ENCODE data around the gene DSCAML1.

Gene DSCAML1

DNA sequence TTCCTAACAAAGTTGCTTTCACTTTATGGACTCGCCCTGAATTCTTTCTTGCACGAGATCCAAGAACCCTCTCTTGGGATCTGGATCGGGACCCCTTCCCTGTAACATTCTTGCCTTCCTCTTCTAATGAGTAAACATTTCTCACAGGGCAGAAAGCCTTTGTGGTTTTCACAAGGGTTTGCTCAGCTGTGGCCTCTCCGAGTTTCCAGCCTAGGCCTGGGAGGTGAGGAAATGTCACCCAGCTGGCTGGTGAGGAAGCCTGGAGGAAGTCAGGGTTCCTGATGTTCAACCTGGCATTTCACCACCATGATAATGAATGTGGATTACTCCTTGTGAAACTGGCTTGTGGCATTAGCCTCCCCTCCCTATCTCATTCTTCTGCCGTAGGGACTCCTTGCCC is 224.9 kb downstream of the DSCAML1 start:
- Histone ChIP-seq H3K27ac (ENCODE audit: low read depth in 2 of 2, low read length in 2 of 2) (no peak overlapping the region), H3K9ac (ENCODE audit: low read depth in 1 of 2, low read length in 2 of 2) (no peak overlapping the region), H3K36me3 (ENCODE audit: control insufficient read depth in 2 of 2, insufficient read depth in 2 of 2, low read length in 2 of 2) (no peaks in the 10 kb centered on the region), H3K4me1 (ENCODE audit: control insufficient read depth in 2 of 2, insufficient read depth in 2 of 2, low read length in 2 of 2) (no peaks in the 10 kb centered on the region), H3K27me3 (ENCODE audit: control insufficient read depth in 2 of 2, insufficient read depth in 2 of 2, low read length in 2 of 2) (no peaks in the 10 kb centered on the region), H3K9me3 (ENCODE audit: control insufficient read depth in 2 of 2, low read length in 2 of 2) (no peaks in the 10 kb centered on the region), H3K4me3 (ENCODE audit: low read length in 2 of 2) (no peak overlapping the region)

DNA sequence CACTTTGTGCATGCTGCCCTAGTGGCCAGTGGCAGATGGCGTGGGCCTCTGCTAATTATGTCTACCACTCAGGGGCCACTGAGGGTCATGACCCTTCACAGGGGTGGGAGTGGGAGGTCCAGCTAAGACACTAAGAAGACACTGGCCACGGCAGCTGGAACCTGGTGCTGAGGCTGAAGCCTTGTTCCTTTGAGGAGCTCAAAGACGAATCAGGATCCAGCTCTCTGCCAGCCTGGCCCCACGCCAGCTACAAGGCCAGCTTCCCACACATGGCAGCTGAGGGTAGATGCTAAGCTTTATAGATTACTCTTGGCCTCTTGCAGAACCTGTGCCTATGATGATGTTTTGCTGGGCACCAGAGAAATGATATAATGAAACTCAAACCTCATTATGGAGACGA is 226.3 kb downstream of the DSCAML1 start:
- H3K9ac ChIP-seq (ENCODE audit: low read depth in 1 of 2, low read length in 2 of 2) = no peak overlapping the region
- H3K4me3 ChIP-seq (ENCODE audit: low read length in 2 of 2) = no peak overlapping the region
- no peak overlapping the region for H3K27ac ChIP-seq (ENCODE audit: low read depth in 2 of 2, low read length in 2 of 2)

DNA sequence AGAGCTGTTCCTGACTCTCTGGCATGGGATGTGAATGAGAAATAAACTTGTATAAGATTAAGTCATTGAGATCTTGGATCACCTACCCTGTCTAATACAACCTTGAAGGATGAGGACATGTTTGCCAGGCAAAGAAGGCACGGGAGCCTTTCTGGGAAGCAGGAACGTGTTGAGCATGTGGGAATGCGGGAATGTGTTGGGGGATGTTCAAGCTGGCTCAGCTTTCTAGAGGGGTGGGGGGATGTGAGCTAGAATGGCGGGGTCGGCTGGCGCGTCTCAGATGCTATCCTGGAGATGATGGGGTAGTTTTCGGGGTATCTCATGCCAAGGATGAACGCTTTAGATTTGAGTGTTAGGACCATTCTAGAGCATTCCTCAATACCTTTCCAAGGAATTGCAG is 227.1 kb downstream of the DSCAML1 start:
- Histone ChIP-seq H3K4me3 (ENCODE audit: low read length in 2 of 2) (no peak overlapping the region), H3K27ac (ENCODE audit: low read depth in 2 of 2, low read length in 2 of 2) (no peak overlapping the region), H3K27me3 (ENCODE audit: control insufficient read depth in 2 of 2, insufficient read depth in 2 of 2, low read length in 2 of 2) (no peaks in the 10 kb centered on the region), H3K9me3 (ENCODE audit: control insufficient read depth in 2 of 2, low read length in 2 of 2) (no peaks in the 10 kb centered on the region), H3K4me1 (ENCODE audit: control insufficient read depth in 2 of 2, insufficient read depth in 2 of 2, low read length in 2 of 2) (no peaks in the 10 kb centered on the region), H3K9ac (ENCODE audit: low read depth in 1 of 2, low read length in 2 of 2) (no peak overlapping the region), H3K36me3 (ENCODE audit: control insufficient read depth in 2 of 2, insufficient read depth in 2 of 2, low read length in 2 of 2) (no peaks in the 10 kb centered on the region)

More for the DNA sequence above, 226.3 kb downstream of the DSCAML1 start:
- Histone ChIP-seq H3K36me3 (ENCODE audit: control insufficient read depth in 2 of 2, insufficient read depth in 2 of 2, low read length in 2 of 2) (no peaks in the 10 kb centered on the region), H3K27me3 (ENCODE audit: control insufficient read depth in 2 of 2, insufficient read depth in 2 of 2, low read length in 2 of 2) (no peaks in the 10 kb centered on the region), H3K9me3 (ENCODE audit: control insufficient read depth in 2 of 2, low read length in 2 of 2) (no peaks in the 10 kb centered on the region), H3K4me1 (ENCODE audit: control insufficient read depth in 2 of 2, insufficient read depth in 2 of 2, low read length in 2 of 2) (no peaks in the 10 kb centered on the region)

DNA sequence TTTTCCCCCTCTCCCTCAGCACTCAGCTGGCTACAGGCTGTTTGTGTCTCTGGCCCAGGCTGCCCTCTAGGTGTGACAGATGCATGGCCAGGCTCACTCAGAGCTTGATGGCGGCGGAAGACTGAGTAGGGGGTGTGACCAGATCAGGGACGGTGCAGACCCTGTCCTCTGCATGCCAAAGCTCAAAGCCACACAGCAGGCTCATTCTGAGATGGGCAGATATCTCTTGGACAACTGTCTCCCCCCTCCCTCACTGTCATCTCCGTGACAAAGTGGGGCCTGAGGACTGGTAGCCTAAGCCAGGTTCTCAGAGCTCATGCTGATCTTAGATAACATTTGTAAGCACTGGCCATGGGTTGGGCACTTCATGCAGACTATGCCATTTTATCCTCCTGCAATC is 231.3 kb downstream of the DSCAML1 start:
- Histone ChIP-seq H3K27ac (ENCODE audit: low read depth in 2 of 2, low read length in 2 of 2) (no peak overlapping the region), H3K4me3 (ENCODE audit: low read length in 2 of 2) (no peak overlapping the region), H3K27me3 (ENCODE audit: control insufficient read depth in 2 of 2, insufficient read depth in 2 of 2, low read length in 2 of 2) (no peaks in the 10 kb centered on the region), H3K36me3 (ENCODE audit: control insufficient read depth in 2 of 2, insufficient read depth in 2 of 2, low read length in 2 of 2) (no peaks in the 10 kb centered on the region), H3K9me3 (ENCODE audit: control insufficient read depth in 2 of 2, low read length in 2 of 2) (no peaks in the 10 kb centered on the region), H3K4me1 (ENCODE audit: control insufficient read depth in 2 of 2, insufficient read depth in 2 of 2, low read length in 2 of 2) (no peaks in the 10 kb centered on the region), H3K9ac (ENCODE audit: low read depth in 1 of 2, low read length in 2 of 2) (no peak overlapping the region)

DNA sequence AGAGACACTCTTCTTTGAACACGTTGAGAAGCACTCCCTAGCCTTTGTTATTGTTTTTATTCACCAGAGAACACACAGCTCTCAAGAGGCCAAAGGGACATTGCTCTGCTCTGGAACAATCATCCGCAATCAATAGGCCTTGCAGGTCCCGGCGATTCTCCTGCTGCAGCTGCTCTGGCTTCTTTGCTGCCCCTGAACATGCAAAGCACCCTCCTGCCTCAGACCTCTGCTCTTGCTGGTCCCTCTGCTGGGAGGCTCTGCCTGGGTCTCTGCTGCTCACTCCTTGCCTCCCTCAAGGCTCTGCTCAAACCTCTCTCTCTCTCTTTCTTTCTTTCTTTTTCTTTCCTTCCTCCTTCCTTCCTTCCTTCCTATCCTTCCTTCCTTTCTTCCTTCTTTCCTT is 232.7 kb downstream of the DSCAML1 start:
- no peaks in the 10 kb centered on the region for H3K9me3 ChIP-seq (ENCODE audit: control insufficient read depth in 2 of 2, low read length in 2 of 2)
- H3K36me3 ChIP-seq (ENCODE audit: control insufficient read depth in 2 of 2, insufficient read depth in 2 of 2, low read length in 2 of 2) = no peaks in the 10 kb centered on the region
- H3K27me3 ChIP-seq (ENCODE audit: control insufficient read depth in 2 of 2, insufficient read depth in 2 of 2, low read length in 2 of 2) = no peaks in the 10 kb centered on the region
- H3K4me1 ChIP-seq (ENCODE audit: control insufficient read depth in 2 of 2, insufficient read depth in 2 of 2, low read length in 2 of 2) = no peaks in the 10 kb centered on the region
- no peak overlapping the region for H3K9ac ChIP-seq (ENCODE audit: low read depth in 1 of 2, low read length in 2 of 2)
- no peak overlapping the region for H3K4me3 ChIP-seq (ENCODE audit: low read length in 2 of 2)
- H3K27ac ChIP-seq (ENCODE audit: low read depth in 2 of 2, low read length in 2 of 2) = no peak overlapping the region

DNA sequence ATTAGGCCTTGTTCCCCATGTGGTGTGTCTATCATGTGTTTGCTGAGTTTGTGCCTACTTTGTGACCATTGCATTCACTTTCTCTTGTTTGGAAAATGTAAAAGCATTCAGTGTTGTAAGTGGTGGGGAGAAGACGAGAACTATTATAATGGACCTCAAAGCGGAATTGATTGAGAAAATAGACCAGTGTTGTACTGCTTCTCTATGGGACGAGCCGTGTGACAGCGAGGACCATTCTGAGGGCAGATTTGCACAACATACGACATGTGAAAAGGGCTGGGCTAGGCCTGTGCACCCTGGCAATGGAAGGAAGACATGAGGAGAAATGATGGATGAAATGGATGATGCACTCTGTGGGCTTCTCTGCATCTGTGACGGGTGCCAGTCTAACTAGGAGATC is 233.5 kb downstream of the DSCAML1 start:
- Histone ChIP-seq H3K9ac (ENCODE audit: low read depth in 1 of 2, low read length in 2 of 2) (no peak overlapping the region), H3K36me3 (ENCODE audit: control insufficient read depth in 2 of 2, insufficient read depth in 2 of 2, low read length in 2 of 2) (no peaks in the 10 kb centered on the region), H3K27ac (ENCODE audit: low read depth in 2 of 2, low read length in 2 of 2) (no peak overlapping the region)

DNA sequence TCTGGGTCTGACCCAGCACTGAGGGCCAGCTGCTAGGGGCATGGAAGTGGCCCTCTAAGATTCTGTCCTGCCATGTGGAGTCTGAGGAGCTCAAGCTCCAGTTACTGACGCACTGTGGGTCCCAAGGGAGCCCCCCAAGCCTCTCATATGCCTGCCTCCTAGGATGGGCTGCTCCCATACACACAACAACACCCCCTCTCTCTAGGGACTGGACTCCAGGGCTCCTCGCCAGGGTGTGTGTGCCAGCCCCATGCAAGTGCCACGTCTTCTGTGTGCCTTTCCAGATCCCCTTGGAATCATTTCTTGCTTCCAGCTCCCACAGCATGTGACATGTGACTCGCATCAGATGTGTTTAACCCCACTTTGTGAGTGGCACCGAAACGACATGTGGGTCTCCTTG is 234.9 kb downstream of the DSCAML1 start:
- Histone ChIP-seq H3K27ac (ENCODE audit: low read depth in 2 of 2, low read length in 2 of 2) (no peak overlapping the region), H3K4me1 (ENCODE audit: control insufficient read depth in 2 of 2, insufficient read depth in 2 of 2, low read length in 2 of 2) (no peaks in the 10 kb centered on the region), H3K36me3 (ENCODE audit: control insufficient read depth in 2 of 2, insufficient read depth in 2 of 2, low read length in 2 of 2) (no peaks in the 10 kb centered on the region), H3K27me3 (ENCODE audit: control insufficient read depth in 2 of 2, insufficient read depth in 2 of 2, low read length in 2 of 2) (no peaks in the 10 kb centered on the region), H3K9ac (ENCODE audit: low read depth in 1 of 2, low read length in 2 of 2) (no peak overlapping the region), H3K9me3 (ENCODE audit: control insufficient read depth in 2 of 2, low read length in 2 of 2) (no peaks in the 10 kb centered on the region), H3K4me3 (ENCODE audit: low read length in 2 of 2) (no peak overlapping the region)

More for the DNA sequence above, 233.5 kb downstream of the DSCAML1 start:
- Histone ChIP-seq H3K27me3 (ENCODE audit: control insufficient read depth in 2 of 2, insufficient read depth in 2 of 2, low read length in 2 of 2) (no peaks in the 10 kb centered on the region), H3K4me1 (ENCODE audit: control insufficient read depth in 2 of 2, insufficient read depth in 2 of 2, low read length in 2 of 2) (no peaks in the 10 kb centered on the region), H3K9me3 (ENCODE audit: control insufficient read depth in 2 of 2, low read length in 2 of 2) (no peaks in the 10 kb centered on the region), H3K4me3 (ENCODE audit: low read length in 2 of 2) (no peak overlapping the region)

DNA sequence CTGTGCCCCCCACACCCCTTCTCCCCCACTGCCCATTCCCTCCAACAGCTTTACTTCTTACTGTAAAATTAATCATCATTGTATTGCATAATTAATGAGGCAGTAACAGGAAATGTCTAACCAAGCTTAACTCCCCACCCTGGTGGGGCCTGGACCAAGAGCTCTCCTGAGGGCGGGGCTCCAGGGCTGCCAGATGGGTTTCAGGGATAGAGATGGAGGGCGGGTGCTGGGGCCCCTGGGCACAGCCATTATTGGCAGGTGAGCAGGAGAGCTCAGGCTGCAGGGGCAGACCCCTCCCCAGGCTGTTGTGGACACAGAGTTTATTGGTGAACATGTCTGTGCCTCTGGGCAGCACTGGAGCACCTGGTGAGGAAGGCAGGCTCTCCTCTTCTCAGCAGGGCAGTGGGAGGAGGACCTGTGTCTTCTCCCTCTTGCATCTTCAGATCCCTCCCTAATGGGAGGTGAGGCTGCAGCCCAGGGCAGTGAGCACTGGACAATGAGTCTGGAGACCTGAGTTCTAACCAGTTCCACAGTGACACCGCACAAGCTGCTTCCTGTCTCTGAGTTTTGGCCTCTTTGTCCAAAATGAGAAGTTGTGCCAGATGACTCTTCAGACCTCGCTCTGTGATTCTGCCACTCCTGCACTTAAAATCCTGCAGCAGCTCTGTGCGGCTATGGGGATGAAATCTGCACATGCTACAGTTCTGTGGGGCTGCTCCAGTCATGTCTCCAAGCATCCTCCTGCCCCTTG is 236.1 kb downstream of the DSCAML1 start:
- no peak overlapping the region for H3K27ac ChIP-seq (ENCODE audit: low read depth in 2 of 2, low read length in 2 of 2)
- no peak overlapping the region for H3K9ac ChIP-seq (ENCODE audit: low read depth in 1 of 2, low read length in 2 of 2)
- no peaks in the 10 kb centered on the region for H3K4me1 ChIP-seq (ENCODE audit: control insufficient read depth in 2 of 2, insufficient read depth in 2 of 2, low read length in 2 of 2)
- H3K9me3 ChIP-seq (ENCODE audit: control insufficient read depth in 2 of 2, low read length in 2 of 2) = no peaks in the 10 kb centered on the region
- no peaks in the 10 kb centered on the region for H3K27me3 ChIP-seq (ENCODE audit: control insufficient read depth in 2 of 2, insufficient read depth in 2 of 2, low read length in 2 of 2)
- H3K4me3 ChIP-seq (ENCODE audit: low read length in 2 of 2) = no peak overlapping the region
- H3K36me3 ChIP-seq (ENCODE audit: control insufficient read depth in 2 of 2, insufficient read depth in 2 of 2, low read length in 2 of 2) = no peaks in the 10 kb centered on the region

DNA sequence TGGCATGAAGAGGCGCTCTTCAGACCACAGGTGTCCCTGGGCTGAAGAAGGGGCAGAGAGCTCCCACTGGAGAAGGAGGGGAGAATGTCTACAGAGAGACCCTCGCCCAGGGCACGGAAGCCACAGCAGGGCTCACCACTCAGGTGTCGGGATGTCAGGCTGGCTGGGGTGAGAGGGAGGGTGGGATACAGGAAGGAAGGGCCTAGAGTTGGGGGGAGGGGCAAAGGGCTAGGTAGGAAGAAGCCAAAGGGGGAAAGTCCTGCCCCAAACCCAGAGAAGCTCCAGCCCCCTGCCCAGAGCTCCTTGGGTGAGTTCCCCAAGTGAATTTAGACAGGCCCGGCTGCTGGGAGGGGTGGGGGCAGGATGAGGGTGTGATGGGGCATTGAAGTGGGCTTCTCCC is 237.3 kb downstream of the DSCAML1 start:
- H3K27me3 ChIP-seq (ENCODE audit: control insufficient read depth in 2 of 2, insufficient read depth in 2 of 2, low read length in 2 of 2) = no peaks in the 10 kb centered on the region
- H3K36me3 ChIP-seq (ENCODE audit: control insufficient read depth in 2 of 2, insufficient read depth in 2 of 2, low read length in 2 of 2) = no peaks in the 10 kb centered on the region
- H3K9ac ChIP-seq (ENCODE audit: low read depth in 1 of 2, low read length in 2 of 2) = no peak overlapping the region
- no peak overlapping the region for H3K27ac ChIP-seq (ENCODE audit: low read depth in 2 of 2, low read length in 2 of 2)
- H3K4me3 ChIP-seq (ENCODE audit: low read length in 2 of 2) = no peak overlapping the region
- H3K9me3 ChIP-seq (ENCODE audit: control insufficient read depth in 2 of 2, low read length in 2 of 2) = no peaks in the 10 kb centered on the region
- H3K4me1 ChIP-seq (ENCODE audit: control insufficient read depth in 2 of 2, insufficient read depth in 2 of 2, low read length in 2 of 2) = no peaks in the 10 kb centered on the region

DNA sequence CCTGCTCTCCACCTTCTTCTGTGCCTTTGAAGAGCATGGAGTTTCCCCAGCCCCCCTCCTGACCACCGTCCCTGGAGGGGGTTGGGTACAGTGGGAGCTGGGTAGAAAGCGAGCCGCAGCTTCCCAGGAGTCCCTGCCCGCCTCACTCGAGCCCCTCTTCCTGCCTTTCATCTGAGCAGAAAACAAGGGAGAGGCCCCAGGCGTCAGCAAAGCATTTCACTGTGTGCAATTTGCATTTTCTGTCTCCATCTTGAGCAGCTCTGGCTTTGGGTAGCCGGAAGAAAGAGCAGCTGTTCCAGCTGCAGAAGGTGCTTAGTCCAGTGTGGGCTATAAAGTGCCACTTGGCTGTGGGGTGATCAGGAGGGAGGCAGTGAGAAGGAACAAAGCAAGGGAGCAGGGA is 239.7 kb downstream of the DSCAML1 start:
- H3K9me3 ChIP-seq (ENCODE audit: control insufficient read depth in 2 of 2, low read length in 2 of 2) = no peaks in the 10 kb centered on the region
- no peak overlapping the region for H3K27ac ChIP-seq (ENCODE audit: low read depth in 2 of 2, low read length in 2 of 2)
- H3K27me3 ChIP-seq (ENCODE audit: control insufficient read depth in 2 of 2, insufficient read depth in 2 of 2, low read length in 2 of 2) = no peaks in the 10 kb centered on the region
- no peaks in the 10 kb centered on the region for H3K36me3 ChIP-seq (ENCODE audit: control insufficient read depth in 2 of 2, insufficient read depth in 2 of 2, low read length in 2 of 2)
- H3K4me3 ChIP-seq (ENCODE audit: low read length in 2 of 2) = no peak overlapping the region
- no peaks in the 10 kb centered on the region for H3K4me1 ChIP-seq (ENCODE audit: control insufficient read depth in 2 of 2, insufficient read depth in 2 of 2, low read length in 2 of 2)
- H3K9ac ChIP-seq (ENCODE audit: low read depth in 1 of 2, low read length in 2 of 2) = no peak overlapping the region
